GM12878 (cell line): ENCODE data around the gene ETNK1.

Source experiments
- CTCF ChIP-seq, 3 experiments: IDR thresholded peaks in 2 of 3; conservative IDR thresholded peaks in 1 of 3; 2 replicates each; pipeline ENCODE4 v1.5.1; 2011; ENCODE audit warnings: low read depth in 3 of 3, low read length in 3 of 3, mild to moderate bottlenecking in 3 of 3, control low read depth in 2 of 3, moderate library complexity in 2 of 3, inconsistent platforms in 1 of 3, mixed read lengths in 1 of 3; ENCODE audit not compliant: control insufficient read depth in 2 of 3, insufficient read depth in 1 of 3; ENCODE audit errors: extremely low read depth in 1 of 3
- EP300 ChIP-seq, 2 experiments: fragments of 150-350 bp in 1 of 2; IDR thresholded peaks; 2 replicates each; pipeline ENCODE4 v1.6.1; 2011 to 2012; ENCODE audit warnings: low read depth in 2 of 2, low read length in 2 of 2, borderline replicate concordance in 1 of 2, improper control_type of control experiment in 1 of 2, inconsistent platforms in 1 of 2; ENCODE audit not compliant: control insufficient read depth in 1 of 2
- ESRRA ChIP-seq: IDR thresholded peaks from 2 replicates; pipeline ENCODE4 v1.6.1; 2012; ENCODE audit warnings: mild to moderate bottlenecking, low read length, improper control_type of control experiment
- EZH2 ChIP-seq: IDR thresholded peaks from 2 replicates; pipeline ENCODE4 v1.6.1; 2012; ENCODE audit warnings: low read depth, mild to moderate bottlenecking, control low read depth, inconsistent platforms, low read length, borderline replicate concordance; ENCODE audit not compliant: control insufficient read depth
- POLR2A ChIP-seq: IDR thresholded peaks from 2 replicates; pipeline ENCODE4 v1.6.1; 2011; ENCODE audit warnings: low read depth, mild to moderate bottlenecking, low read length
- TCF12 ChIP-seq: IDR thresholded peaks from 2 replicates; pipeline ENCODE4 v1.6.1; 2011; ENCODE audit warnings: low read depth, mild to moderate bottlenecking, low read length

GRCh38 chr12:22722779-22723178, 97.8 kb downstream of the ETNK1 start:
- TF ChIP-seq POLR2A: no peak
- no peak for TF ChIP-seq ESRRA
- TF ChIP-seq EZH2: no peak
- TF ChIP-seq CTCF (IDR thresholded peaks at IDR 0.05 in 2 of 3, conservative IDR thresholded peaks at IDR 0.05 in 1 of 3; ENCODE audit: control insufficient read depth in 2 of 3, extremely low read depth in 1 of 3, insufficient read depth in 1 of 3, low read depth in 3 of 3, low read length in 3 of 3): no peak
- TF ChIP-seq TCF12: no peak
- no peak for TF ChIP-seq EP300 (IDR thresholded peaks at IDR 0.05; ENCODE audit: borderline replicate concordance in 1 of 2, control insufficient read depth in 1 of 2, low read depth in 2 of 2, low read length in 2 of 2)
